Body of pancreas (tissue), 4 donors: ENCODE data around the gene EPHA4.

ENCODE experiments used
- POLR2A ChIP-seq, 3 donors: fragments of 450-650 bp; IDR thresholded peaks; one replicate each; pipeline ENCODE4 v1.6.1; 2016; ENCODE audit warnings: antibody characterized with exemption in 3 of 3, mild to moderate bottlenecking in 2 of 3
- TF ChIP-seq, protein P1 (sequence below), 7 experiments: fragments of 450-650 bp in 4 of 7; fragments of 200-600 bp in 3 of 7; sonication (generic) in 3 of 7; IDR thresholded peaks; one replicate each; pipeline ENCODE4 v1.5.1; 2016 to 2019; ENCODE audit warnings: antibody characterized with exemption in 7 of 7

DNA sequence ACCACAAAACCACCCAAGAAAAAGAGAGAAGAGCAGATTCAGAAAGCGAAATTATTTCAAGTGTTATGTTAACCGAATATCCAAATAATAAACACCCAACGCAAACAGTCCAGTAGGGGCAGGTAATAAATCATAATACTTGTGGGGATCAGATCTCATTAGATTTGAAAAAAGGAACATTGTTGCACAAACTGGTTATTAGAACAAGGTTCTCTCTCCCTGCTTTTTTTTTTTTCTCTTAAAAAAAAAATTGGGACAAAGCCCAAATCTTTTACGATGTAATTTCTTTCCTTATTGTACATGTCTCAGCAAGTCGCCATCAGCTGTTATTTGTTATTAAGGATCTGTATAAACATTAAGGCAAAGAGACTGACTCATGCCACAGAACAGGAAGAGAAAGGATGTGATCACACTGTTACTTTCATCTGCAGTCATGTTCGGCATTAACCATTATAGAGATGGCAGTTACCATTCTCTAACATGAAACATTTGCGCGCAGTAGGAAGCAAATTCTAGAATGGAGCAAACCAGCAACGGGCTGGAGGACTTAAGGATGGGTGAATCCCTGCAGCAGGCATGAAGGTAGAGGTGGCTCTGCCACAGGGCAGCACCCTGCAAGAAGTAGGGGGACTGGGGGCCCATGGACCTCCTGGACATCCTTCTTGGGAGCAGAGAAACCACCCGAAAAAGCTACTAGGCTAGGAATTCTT, 42.0 kb downstream of the EPHA4 start:
- TF ChIP-seq, protein P1, sequence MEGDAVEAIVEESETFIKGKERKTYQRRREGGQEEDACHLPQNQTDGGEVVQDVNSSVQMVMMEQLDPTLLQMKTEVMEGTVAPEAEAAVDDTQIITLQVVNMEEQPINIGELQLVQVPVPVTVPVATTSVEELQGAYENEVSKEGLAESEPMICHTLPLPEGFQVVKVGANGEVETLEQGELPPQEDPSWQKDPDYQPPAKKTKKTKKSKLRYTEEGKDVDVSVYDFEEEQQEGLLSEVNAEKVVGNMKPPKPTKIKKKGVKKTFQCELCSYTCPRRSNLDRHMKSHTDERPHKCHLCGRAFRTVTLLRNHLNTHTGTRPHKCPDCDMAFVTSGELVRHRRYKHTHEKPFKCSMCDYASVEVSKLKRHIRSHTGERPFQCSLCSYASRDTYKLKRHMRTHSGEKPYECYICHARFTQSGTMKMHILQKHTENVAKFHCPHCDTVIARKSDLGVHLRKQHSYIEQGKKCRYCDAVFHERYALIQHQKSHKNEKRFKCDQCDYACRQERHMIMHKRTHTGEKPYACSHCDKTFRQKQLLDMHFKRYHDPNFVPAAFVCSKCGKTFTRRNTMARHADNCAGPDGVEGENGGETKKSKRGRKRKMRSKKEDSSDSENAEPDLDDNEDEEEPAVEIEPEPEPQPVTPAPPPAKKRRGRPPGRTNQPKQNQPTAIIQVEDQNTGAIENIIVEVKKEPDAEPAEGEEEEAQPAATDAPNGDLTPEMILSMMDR (IDR thresholded peaks at IDR 0.05): no peak
- TF ChIP-seq POLR2A (IDR thresholded peaks at IDR 0.05): no peak
